Parathyroid adenoma (tissue), 2 donors: ENCODE measurements around the gene ATPAF2.

ENCODE experiments used
- H2AFZ ChIP-seq: fragments of 300-600 bp; sonication (generic); one replicate; pipeline ENCODE4 v1.7.0; 2017; ENCODE audit warnings: antibody characterized with exemption, mild to moderate bottlenecking
- H3K27ac ChIP-seq: fragments of 300-600 bp; sonication (generic); one replicate; pipeline ENCODE4 v1.7.0; 2017
- H3K27me3 ChIP-seq: fragments of 300-600 bp; sonication (generic); one replicate; pipeline ENCODE4 v1.7.0; 2017; ENCODE audit warnings: low read length; ENCODE audit not compliant: control insufficient read depth, insufficient read depth
- H3K36me3 ChIP-seq: fragments of 300-600 bp; sonication (generic); one replicate; pipeline ENCODE4 v1.7.0; 2017; ENCODE audit warnings: low read length; ENCODE audit not compliant: control insufficient read depth, insufficient read depth
- H3K4me1 ChIP-seq: fragments of 300-600 bp; sonication (generic); one replicate; pipeline ENCODE4 v1.7.0; 2017; ENCODE audit warnings: control low read depth
- H3K4me2 ChIP-seq: fragments of 300-600 bp; sonication (generic); one replicate; pipeline ENCODE4 v1.7.0; 2017; ENCODE audit warnings: low read length
- H3K4me3 ChIP-seq: fragments of 300-600 bp; sonication (generic); one replicate; pipeline ENCODE4 v1.7.0; 2017; ENCODE audit warnings: low read depth, low read length
- H3K79me2 ChIP-seq: fragments of 300-600 bp; sonication (generic); one replicate; pipeline ENCODE4 v1.7.0; 2017; ENCODE audit warnings: control low read depth
- H3K9ac ChIP-seq: fragments of 300-600 bp; sonication (generic); one replicate; pipeline ENCODE4 v1.7.0; 2017; ENCODE audit warnings: mild to moderate bottlenecking
- H3K9me3 ChIP-seq: fragments of 300-600 bp; sonication (generic); one replicate; pipeline ENCODE4 v1.7.0; 2017; ENCODE audit warnings: low read length; ENCODE audit not compliant: control insufficient read depth
- TF ChIP-seq, protein P1 (sequence below): fragments of 300-600 bp; sonication (generic); IDR thresholded peaks from one replicate; pipeline ENCODE4 v1.7.0; 2017; ENCODE audit warnings: antibody characterized with exemption, mild to moderate bottlenecking
- donor health status: primary hyperparathyroidism.

The ATPAF2 gene

DNA sequence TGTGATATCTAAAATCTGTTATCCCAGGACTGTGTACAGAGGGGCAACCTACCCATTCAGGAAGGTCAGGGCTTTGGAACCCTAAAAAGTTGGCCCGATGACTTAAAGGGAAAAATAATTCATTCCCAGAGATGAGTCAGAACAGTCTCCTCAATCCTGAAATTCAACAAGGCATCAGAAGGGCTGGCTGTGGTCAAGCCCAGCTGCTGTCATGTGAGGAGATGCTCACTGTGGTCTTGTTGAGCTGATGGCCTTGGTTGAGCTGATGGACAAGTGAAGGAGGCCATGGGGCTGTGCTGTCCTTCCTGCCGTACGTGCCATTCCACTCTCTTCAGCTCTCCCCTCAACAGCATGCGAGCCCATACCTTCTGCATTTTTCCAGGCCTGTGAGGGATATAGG is 27.9 kb upstream of the ATPAF2 start:
- Histone ChIP-seq H3K9me3 (no peaks in the 10 kb centered on the region), H3K27ac (no peak overlapping the region)
- TF ChIP-seq, protein P1, sequence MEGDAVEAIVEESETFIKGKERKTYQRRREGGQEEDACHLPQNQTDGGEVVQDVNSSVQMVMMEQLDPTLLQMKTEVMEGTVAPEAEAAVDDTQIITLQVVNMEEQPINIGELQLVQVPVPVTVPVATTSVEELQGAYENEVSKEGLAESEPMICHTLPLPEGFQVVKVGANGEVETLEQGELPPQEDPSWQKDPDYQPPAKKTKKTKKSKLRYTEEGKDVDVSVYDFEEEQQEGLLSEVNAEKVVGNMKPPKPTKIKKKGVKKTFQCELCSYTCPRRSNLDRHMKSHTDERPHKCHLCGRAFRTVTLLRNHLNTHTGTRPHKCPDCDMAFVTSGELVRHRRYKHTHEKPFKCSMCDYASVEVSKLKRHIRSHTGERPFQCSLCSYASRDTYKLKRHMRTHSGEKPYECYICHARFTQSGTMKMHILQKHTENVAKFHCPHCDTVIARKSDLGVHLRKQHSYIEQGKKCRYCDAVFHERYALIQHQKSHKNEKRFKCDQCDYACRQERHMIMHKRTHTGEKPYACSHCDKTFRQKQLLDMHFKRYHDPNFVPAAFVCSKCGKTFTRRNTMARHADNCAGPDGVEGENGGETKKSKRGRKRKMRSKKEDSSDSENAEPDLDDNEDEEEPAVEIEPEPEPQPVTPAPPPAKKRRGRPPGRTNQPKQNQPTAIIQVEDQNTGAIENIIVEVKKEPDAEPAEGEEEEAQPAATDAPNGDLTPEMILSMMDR, result no peak

GRCh38 chr17:18065546-18065945 is 26.6 kb upstream of the ATPAF2 start:
- Histone ChIP-seq H3K4me3 (no peak overlapping the region), H2AFZ (no peak overlapping the region), H3K79me2 (no peaks in the 10 kb centered on the region), H3K36me3 (no peaks in the 10 kb centered on the region), H3K27ac (no peak overlapping the region), H3K27me3 (no peaks in the 10 kb centered on the region), H3K4me2 (no peak overlapping the region), H3K9ac (no peak overlapping the region), H3K9me3 (no peaks in the 10 kb centered on the region), H3K4me1 (peaks cover 8% of the 10 kb centered on the region)
- TF ChIP-seq, protein P1, result no peak

More for the DNA sequence above, 27.9 kb upstream of the ATPAF2 start:
- no peaks in the 10 kb centered on the region for H3K79me2 ChIP-seq
- H3K4me1 ChIP-seq, result peaks cover under 1% of the 10 kb centered on the region
- no peaks in the 10 kb centered on the region for H3K27me3 ChIP-seq
- no peak overlapping the region for H3K4me3 ChIP-seq
- no peaks in the 10 kb centered on the region for H3K36me3 ChIP-seq
- H3K4me2 ChIP-seq, result no peak overlapping the region
- H3K9ac ChIP-seq, result no peak overlapping the region
- H2AFZ ChIP-seq, result no peak overlapping the region

GRCh38 chr17:18064053-18064452 is 25.1 kb upstream of the ATPAF2 start:
- H3K9me3 ChIP-seq, result no peaks in the 10 kb centered on the region
- H3K36me3 ChIP-seq, result no peaks in the 10 kb centered on the region
- TF ChIP-seq, protein P1, result no peak
- H3K79me2 ChIP-seq, result no peaks in the 10 kb centered on the region
- H3K4me3 ChIP-seq, result no peak overlapping the region
- no peak overlapping the region for H3K4me2 ChIP-seq
- no peaks in the 10 kb centered on the region for H3K27me3 ChIP-seq
- H3K4me1 ChIP-seq, result peaks cover 8% of the 10 kb centered on the region
- no peak overlapping the region for H2AFZ ChIP-seq
- no peak overlapping the region for H3K27ac ChIP-seq
- H3K9ac ChIP-seq, result no peak overlapping the region

DNA sequence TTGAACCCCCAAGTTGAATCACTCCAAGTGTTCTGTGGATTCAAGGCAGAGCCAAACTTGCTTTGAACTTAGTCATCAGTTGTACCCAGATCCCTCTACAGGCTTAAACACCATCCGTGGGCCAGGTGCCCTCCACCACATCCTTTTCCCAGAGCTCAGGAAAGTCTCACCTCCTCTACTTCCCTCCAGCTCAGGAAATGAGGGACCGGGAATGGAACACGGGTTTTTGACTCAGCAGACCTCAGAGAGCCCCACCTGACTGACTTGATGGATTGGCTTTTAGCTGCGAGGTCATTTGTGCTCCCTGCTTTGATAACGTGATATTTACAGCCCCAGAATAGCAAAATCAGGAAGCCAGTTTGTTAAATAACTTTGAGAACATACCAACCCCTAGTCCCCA is 20.3 kb upstream of the ATPAF2 start:
- Histone ChIP-seq H3K27me3 (no peaks in the 10 kb centered on the region), H3K4me2 (no peak overlapping the region), H3K4me1 (peaks cover 8% of the 10 kb centered on the region), H3K36me3 (no peaks in the 10 kb centered on the region), H3K4me3 (no peak overlapping the region), H3K79me2 (no peaks in the 10 kb centered on the region), H2AFZ (no peak overlapping the region), H3K9me3 (no peaks in the 10 kb centered on the region), H3K9ac (no peak overlapping the region), H3K27ac (no peak overlapping the region)
- TF ChIP-seq, protein P1, result no peak

DNA sequence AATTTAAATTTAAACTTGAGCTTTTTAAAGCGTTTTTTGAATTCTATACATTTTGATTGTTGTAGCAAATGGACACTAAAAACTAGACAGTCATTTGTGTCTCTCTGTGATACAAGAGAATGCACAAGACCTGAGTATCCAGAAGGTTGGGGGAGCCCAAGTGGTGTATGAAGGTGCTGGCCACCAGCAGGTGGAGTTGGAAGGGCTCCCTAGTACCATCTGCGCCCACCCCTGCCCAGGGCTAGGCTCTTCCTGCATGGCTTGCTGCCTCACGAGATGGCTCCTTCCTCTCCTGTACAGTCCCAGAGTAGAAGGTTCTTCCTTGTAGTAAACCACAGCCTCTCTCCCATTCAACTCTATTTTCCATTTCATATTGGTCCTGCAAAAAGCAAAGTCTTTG is 17.2 kb upstream of the ATPAF2 start:
- no peak overlapping the region for H3K27ac ChIP-seq

More for the DNA sequence above, 17.2 kb upstream of the ATPAF2 start:
- H2AFZ ChIP-seq, result no peak overlapping the region
- no peak overlapping the region for H3K4me3 ChIP-seq
- H3K9me3 ChIP-seq, result no peaks in the 10 kb centered on the region
- H3K4me2 ChIP-seq, result no peak overlapping the region
- no peaks in the 10 kb centered on the region for H3K27me3 ChIP-seq
- no peaks in the 10 kb centered on the region for H3K79me2 ChIP-seq
- H3K36me3 ChIP-seq, result no peaks in the 10 kb centered on the region
- TF ChIP-seq, protein P1, result no peak
- H3K9ac ChIP-seq, result no peak overlapping the region
- peaks cover 2% of the 10 kb centered on the region for H3K4me1 ChIP-seq
